ENCODE data around the gene CNTNAP1.
"Not testable (repeated sequence)": the region's sequence is repeated elsewhere in the genome, so short reads cannot be mapped to it uniquely, and the experiment has no call there.

CNTNAP1 gene

GRCh38 chr17:42686520-42687128 lies 4.3 kb downstream of the CNTNAP1 start:
- DNase-seq: no peak

DNA sequence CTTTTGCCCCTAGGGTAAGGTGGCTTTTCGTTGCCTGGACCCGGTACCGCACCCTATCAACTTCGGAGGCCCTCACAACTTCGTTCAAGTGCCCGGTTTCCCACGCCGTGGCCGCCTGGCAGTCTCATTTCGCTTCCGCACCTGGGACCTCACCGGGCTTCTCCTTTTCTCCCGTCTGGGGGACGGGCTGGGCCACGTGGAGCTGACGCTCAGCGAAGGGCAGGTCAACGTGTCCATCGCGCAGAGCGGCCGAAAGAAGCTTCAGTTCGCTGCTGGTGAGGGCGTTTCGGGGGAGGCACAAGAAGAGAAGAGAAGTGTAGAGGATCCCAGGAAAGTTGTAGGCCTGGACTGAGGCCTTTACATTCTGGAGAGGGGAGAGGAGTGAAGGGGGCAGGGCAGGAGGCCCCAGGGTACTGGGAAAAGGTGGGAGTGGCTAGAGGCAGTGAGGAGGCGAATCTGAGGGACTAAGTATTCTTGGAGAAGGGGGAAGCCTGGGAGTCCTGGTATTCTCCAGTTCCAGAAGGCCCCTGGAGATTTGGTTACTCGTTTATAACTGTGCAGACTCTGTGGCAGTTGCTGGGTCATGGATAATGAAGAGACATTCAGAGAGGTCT lies 5.5 kb downstream of the CNTNAP1 start:
- DNase-seq: no peak

- no peak for DNase-seq
These were observed 8.3 kb downstream of the CNTNAP1 start for GRCh38 chr17:42690596-42690995.

DNA sequence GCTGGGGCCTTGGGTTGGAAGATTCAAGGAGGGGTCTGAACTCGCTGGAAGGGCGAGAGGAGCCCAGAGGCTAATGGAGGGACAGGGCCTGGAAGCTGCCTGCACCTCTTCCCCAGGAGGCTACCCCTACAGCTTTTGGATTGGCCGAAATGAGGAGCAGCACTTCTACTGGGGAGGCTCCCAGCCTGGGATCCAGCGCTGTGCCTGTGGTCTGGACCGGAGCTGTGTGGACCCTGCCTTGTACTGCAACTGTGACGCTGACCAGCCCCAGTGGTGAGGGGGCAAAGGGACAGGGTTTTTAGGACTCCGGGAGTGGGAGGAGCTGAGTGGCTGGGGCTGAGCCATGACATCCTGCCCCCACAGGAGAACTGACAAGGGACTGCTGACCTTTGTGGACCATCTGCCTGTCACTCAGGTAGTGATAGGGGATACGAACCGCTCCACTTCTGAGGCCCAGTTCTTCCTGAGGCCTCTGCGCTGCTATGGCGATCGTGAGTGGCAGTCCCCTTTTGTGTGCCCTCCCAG lies 8.8 kb downstream of the CNTNAP1 start:
- no peak for DNase-seq

GRCh38 chr17:42692489-42692888 lies 10.2 kb downstream of the CNTNAP1 start:
- DNase-seq: no peak

- DNase-seq: no peak
These were observed 12.2 kb downstream of the CNTNAP1 start for GRCh38 chr17:42694524-42694923.

DNA sequence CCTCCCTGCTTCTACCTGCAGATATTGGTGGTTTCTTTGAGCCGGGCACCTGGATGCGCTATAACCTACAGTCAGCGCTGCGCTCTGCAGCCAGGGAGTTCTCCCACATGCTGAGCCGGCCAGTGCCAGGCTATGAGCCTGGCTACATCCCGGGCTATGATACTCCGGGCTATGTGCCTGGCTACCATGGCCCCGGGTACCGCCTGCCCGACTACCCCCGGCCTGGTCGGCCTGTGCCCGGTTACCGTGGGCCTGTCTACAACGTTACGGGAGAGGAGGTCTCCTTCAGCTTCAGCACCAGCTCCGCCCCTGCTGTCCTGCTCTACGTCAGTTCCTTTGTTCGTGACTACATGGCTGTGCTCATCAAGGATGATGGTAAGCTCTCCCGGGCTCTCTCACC lies 13.2 kb downstream of the CNTNAP1 start:
- DNase-seq: no peak

GRCh38 chr17:42697108-42697811 lies 14.9 kb downstream of the CNTNAP1 start:
- DNase-seq: no peak

- DNase-seq: no peak
These were observed 16.5 kb downstream of the CNTNAP1 start for GRCh38 chr17:42698736-42699414.

GRCh38 chr17:42699415-42699740 lies 17.0 kb downstream of the CNTNAP1 start:
- no peak for DNase-seq

GRCh38 chr17:42700586-42701289 lies 18.4 kb downstream of the CNTNAP1 start:
- no peak for DNase-seq

DNA sequence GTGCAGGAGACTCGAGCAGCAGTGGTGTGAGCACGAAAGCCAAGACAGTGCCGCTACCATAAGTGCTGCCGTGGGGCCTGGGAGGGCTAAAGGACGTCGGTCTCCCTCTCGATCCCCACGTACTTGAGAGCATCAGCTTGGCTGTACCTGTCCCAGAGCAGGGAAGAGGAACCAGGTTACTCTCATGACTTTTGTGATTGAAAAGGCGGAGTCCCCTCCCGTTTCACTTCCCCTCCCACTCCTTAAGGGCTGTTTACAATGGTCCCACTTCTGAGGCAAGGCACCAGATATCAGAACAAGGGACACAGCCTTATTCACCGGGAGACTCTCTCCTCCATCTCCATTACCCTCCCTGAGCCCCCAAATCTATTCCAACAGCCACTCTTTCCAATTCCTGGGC lies 20.1 kb downstream of the CNTNAP1 start:
- DNase-seq: no peak

DNA sequence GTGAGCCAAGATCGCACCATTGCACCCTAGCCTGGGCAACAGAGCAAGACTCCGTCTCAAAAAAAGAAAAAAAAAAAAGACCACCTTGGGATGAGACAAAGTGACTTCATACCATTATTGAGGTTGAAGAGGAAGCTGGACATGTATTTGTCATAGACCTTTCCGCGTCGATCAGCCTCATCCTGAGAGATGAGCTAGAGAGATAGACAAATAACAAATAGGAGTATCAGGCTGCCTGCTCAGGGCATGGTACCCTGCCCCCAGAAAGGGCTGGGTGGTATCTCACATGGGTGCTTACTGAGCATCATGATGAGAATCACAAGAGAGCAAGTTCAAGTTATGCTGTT lies 22.1 kb downstream of the CNTNAP1 start:
- DNase-seq: no peak

GRCh38 chr17:42704837-42705494 lies 22.6 kb downstream of the CNTNAP1 start:
- no peak for DNase-seq

- no peak for DNase-seq
These were observed 24.4 kb downstream of the CNTNAP1 start for GRCh38 chr17:42706732-42707131.

GRCh38 chr17:42708588-42708987 lies 26.3 kb downstream of the CNTNAP1 start:
- DNase-seq: no peak

DNA sequence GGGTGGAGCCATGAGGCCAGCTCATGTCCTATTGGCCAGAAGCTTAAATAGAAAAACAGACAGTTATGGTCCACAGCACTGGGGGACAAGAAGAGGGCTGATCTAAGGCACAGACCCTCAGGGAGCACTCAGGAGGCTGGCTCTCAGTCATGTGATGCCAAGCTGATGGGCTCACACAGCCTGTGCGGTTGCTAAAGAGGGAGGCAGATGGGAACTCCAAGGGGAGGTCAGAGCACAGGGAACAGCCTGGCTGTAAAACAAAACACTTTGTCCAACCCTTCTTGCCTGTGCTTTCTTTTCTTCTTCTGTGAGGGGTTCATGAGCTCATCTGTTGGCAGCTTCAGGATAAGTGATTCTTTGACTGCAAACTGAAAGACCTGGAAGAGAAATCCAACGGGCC lies 27.2 kb downstream of the CNTNAP1 start:
- no peak for DNase-seq

GRCh38 chr17:42720996-42721583 lies 38.8 kb downstream of the CNTNAP1 start:
- DNase-seq: no peak

DNA sequence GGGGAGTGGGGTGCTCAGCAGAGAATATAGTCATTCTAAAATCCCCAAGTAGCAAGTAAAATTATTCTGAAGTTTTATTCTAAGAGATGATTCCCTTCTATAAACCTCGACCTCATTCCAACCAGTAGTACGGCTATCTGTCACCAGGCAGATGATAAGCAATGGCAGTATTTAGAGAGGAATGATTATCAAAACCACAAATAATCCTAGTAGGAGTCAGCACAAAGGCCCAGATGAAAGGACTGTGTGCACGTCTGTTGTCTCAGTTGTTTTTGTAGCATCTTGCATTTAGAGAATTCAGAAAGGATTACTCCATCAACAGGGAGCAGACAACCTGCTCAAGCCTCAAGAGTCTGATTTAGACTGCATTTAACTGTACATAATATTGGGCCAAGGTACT lies 41.3 kb downstream of the CNTNAP1 start:
- no peak for DNase-seq

DNA sequence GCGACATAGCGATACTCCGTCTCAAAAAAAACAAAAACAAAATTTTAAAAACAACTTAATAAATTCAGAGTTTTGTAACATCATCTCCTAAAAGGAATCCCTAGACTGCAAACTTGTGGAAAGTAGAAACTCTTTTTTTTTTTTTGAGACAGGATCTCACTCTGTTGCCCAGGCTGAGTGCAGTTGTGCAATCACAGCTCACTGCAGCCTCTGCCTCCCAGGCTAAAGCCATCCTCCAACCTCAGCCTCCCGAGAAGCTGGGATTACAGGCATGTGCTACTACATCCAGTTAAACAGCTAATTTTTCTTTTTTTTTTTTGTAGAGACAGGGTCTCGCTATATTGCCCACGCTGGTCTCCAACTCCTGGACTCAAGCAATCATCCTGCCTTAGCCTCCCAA lies 42.8 kb downstream of the CNTNAP1 start:
- no peak for DNase-seq

DNA sequence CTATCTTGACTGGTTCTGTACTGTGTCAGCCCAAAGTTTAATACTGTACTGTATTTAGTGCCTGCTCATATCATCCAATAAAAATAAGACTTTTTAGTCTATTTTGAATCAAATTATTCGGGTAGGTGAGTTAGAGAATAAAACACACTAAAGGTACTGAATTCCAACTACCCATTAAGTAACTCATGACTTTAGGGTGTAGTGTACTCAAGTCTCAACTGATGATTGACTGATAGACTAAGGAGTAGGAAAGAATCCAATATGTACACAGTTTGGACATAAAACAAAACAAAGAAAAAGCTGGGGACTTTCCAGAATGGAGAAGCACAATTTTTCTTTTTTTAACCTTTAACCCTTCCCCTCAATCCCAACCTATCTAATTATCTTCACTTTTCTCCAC lies 58.4 kb downstream of the CNTNAP1 start:
- no peak for DNase-seq

DNA sequence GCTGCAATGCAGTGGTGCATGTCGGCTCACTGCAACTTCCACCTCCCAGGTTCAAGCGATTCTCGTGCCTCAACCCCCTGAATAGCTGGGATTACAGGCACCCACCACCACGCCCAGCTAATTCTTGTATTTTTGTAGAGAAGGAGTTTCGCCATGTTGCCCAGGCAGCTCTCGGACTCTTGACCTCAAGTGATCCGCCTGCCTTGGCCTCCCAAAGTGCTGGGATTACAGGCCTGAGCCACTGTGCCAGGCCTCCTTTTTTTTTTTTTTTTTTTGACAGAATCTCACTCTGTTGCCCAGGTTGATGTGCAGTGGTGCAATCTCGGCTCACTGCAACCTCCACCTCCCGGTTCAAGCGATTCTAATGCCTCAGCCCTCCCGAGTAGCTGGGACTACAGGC lies 60.6 kb downstream of the CNTNAP1 start:
- DNase-seq: not testable (repeated sequence)

Measured in GOT3 (cell line).